Upper lobe of left lung (tissue), 4 donors: ENCODE data around the gene PTRH1.

Experiments used
- CTCF ChIP-seq, 6 experiments: fragments of 450-650 bp in 4 of 6; fragments of 200-600 bp in 2 of 6; sonication (generic) in 2 of 6; IDR thresholded peaks; one replicate each; pipeline ENCODE4 v1.5.1; 2016 to 2019; ENCODE audit warnings: antibody characterized with exemption in 6 of 6
- EP300 ChIP-seq, 4 donors: sonication (generic); formaldehyde crosslinking; IDR thresholded peaks; one replicate each; pipeline ENCODE4 v1.5.1; 2017; ENCODE audit warnings: antibody characterized with exemption in 4 of 4, control low read depth in 2 of 4
- POLR2A ChIP-seq, 4 donors: fragments of 450-650 bp; IDR thresholded peaks; one replicate each; pipeline ENCODE4 v1.5.1; 2016 to 2017; ENCODE audit warnings: antibody characterized with exemption in 4 of 4, mild to moderate bottlenecking in 2 of 4
- POLR2AphosphoS5 ChIP-seq, 2 donors: sonication (generic); formaldehyde crosslinking; IDR thresholded peaks; one replicate each; pipeline ENCODE4 v1.5.1; 2017; ENCODE audit warnings: antibody characterized with exemption in 2 of 2

GRCh38 chr9:127726871-127727270 is 11.4 kb upstream of the PTRH1 start:
- TF ChIP-seq CTCF (IDR thresholded peaks at IDR 0.05) (no peak), POLR2AphosphoS5 (IDR thresholded peaks at IDR 0.05) (no peak), POLR2A (IDR thresholded peaks at IDR 0.05) (no peak), EP300 (IDR thresholded peaks at IDR 0.05) (no peak)
